Measurements from ENCODE around the gene FAM174A. TPM values are rescaled to one million over a fixed set of nuclear protein-coding genes. Genes with fewer than 3 reads are reported as not detected.

The FAM174A gene
- total and polyA plus RNA-seq, 2 donors (not counting 3 experiments of a cell fraction or from before 2014, with no cell fraction given): 11.8 to 15.2 TPM

GRCh38 chr5:100598446-100598845, 63.3 kb downstream of the FAM174A start:
- ChIA-PET POLR2A (no interaction called here), CTCF (interaction anchor here (1.2 to 1.9 kb wide), 2 partner anchors 11 to 25 kb away, joined by 3 to 6 read pairs; no protein-coding TSS in a partner anchor)
- BruUV-seq (replicated peaks): no TSS peak

More at GRCh38 chr5:100598446-100598845, 63.3 kb downstream of the FAM174A start:
- dilution Hi-C loops (cut with MboI; ENCODE audit: extremely low pct_ligation_motif_present, low sequenced_read_pairs): no loop called here
- no peaks in the 10 kb centered on the region for H3K36me3 ChIP-seq (ENCODE audit: control insufficient read depth in 2 of 2, extremely low read depth in 1 of 2, insufficient read depth in 2 of 2, low read length in 2 of 2)
- H3K9me3 ChIP-seq (replicated peaks; ENCODE audit: control insufficient read depth, insufficient read depth, low read length): no peaks in the 10 kb centered on the region
- H3K4me3 ChIP-seq (replicated peaks in 1 of 3; ENCODE audit: insufficient read depth in 1 of 3, low read depth in 1 of 3, low read length in 3 of 3): no peak overlapping the region
- no peaks in the 10 kb centered on the region for H3K79me2 ChIP-seq (ENCODE audit: control insufficient read depth, insufficient read depth, low read length)
- no peaks in the 10 kb centered on the region for H3K27me3 ChIP-seq (ENCODE audit: control insufficient read depth in 2 of 2, insufficient read depth in 2 of 2, low read length in 2 of 2)
- TF ChIP-seq POLR2A (IDR thresholded peaks at IDR 0.05; ENCODE audit: low read depth, low read length) (no peak), JUN (IDR thresholded peaks at IDR 0.05; ENCODE audit: borderline replicate concordance, insufficient read depth, insufficient read length, low read depth) (no peak), FOS (IDR thresholded peaks at IDR 0.05; ENCODE audit: borderline replicate concordance, insufficient read depth, low read length) (no peak), MAX (IDR thresholded peaks at IDR 0.05; ENCODE audit: insufficient read depth, insufficient read length) (no peak), GATA2 (IDR thresholded peaks at IDR 0.05; ENCODE audit: insufficient read depth, insufficient read length, low read depth, low read length) (no peak), MYC (IDR thresholded peaks at IDR 0.05; ENCODE audit: low read depth, low read length) (no peak), EZH2 (IDR thresholded peaks at IDR 0.05; ENCODE audit: borderline replicate concordance, low read depth, low read length, severe bottlenecking) (no peak), CTCF (IDR thresholded peaks at IDR 0.05; ENCODE audit: extremely low read depth in 1 of 2, insufficient read depth in 1 of 2, low read depth in 1 of 2, low read length in 2 of 2) (no peak), POLR2AphosphoS5 (IDR thresholded peaks at IDR 0.05; ENCODE audit: insufficient read depth, low read depth, low read length) (no peak)
- H3K9ac ChIP-seq (replicated peaks; ENCODE audit: extremely low read depth, insufficient read depth, low read length): no peak overlapping the region
- no peaks in the 10 kb centered on the region for H4K20me1 ChIP-seq (replicated peaks; ENCODE audit: control insufficient read depth, extremely low read depth, insufficient read depth, low read length)
- no peak for FAIRE-seq
- peaks cover 21% of the 10 kb centered on the region for H3K4me1 ChIP-seq (ENCODE audit: control insufficient read depth, extremely low read depth, insufficient read depth, low read length)
- DNase-seq (ENCODE audit: low read depth, low spot score): no peak
- H3K4me2 ChIP-seq (ENCODE audit: insufficient read depth, low read length): no peak overlapping the region
- H3K9me1 ChIP-seq (replicated peaks; ENCODE audit: control insufficient read depth, extremely low read depth, insufficient read depth, low read length): no peaks in the 10 kb centered on the region
- H3K27ac ChIP-seq (ENCODE audit: insufficient read depth, low read depth, low read length): no peak overlapping the region
- intact Hi-C loops (cut with micrococcal nuclease): no loop called here
- H2AFZ ChIP-seq (ENCODE audit: low read depth, low read length): no peak overlapping the region
